Measurements from ENCODE around the gene ELAVL4. TPM values are rescaled to one million over a fixed set of nuclear protein-coding genes. Genes with fewer than 3 reads are reported as not detected.

The ELAVL4 gene
- total RNA-seq, 1 donor from 2014 or later: not detected

- no peak for DNase-seq (ENCODE audit: low read depth in 2 of 2)
These were observed 138.1 kb downstream of the ELAVL4 start for GRCh38 chr1:50246869-50247268.

DNA sequence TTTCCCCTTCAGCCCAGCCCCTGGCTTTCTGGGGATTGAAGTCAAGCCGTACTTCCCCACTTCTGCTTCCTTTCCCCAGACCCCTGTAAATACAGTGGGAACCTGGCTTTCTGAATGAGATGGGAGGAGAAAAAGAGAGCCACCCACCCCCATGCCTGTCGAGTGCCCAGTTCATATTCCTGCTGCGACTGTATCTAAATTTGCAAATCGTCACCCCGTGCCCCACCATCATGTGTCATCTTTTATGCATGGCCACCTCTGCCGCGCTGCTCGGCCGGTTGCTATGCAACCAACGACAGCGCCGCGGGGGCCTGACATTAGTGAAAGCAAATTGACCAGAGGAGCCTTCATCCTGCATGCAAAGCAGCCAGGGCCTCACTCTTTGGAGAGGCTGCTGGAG, 143.0 kb downstream of the ELAVL4 start:
- no peak for DNase-seq (ENCODE audit: low read depth in 2 of 2)

GRCh38 chr1:50252196-50252595, 143.5 kb downstream of the ELAVL4 start:
- no peak for DNase-seq (ENCODE audit: low read depth in 2 of 2)

Other genes with a start within 250 kb of the ELAVL4 start
- gene AGBL4, start 85.0 kb upstream of the ELAVL4 start, total RNA-seq: 0.13 TPM in 1 of 2 replicates, not detected in the other

Data from dermis microvascular lymphatic vessel endothelial cell (primary cell).